ENCODE results near the gene C2orf92. TPM values are rescaled to one million over a fixed set of nuclear protein-coding genes. Genes with fewer than 3 reads are reported as not detected.

C2orf92 gene
- total RNA-seq, 1 donor from 2014 or later: 1.3 TPM

- H3K4me3 ChIP-seq (ENCODE audit: low read depth, low read length): no peak overlapping the region
- no peak for TF ChIP-seq CTCF (conservative IDR thresholded peaks at IDR 0.05; ENCODE audit: low read depth, low read length)
- DNase-seq (ENCODE audit: low read depth): no peak
These were observed 57.0 kb downstream of the C2orf92 start for GRCh38 chr2:97726261-97727064.

- DNase-seq (ENCODE audit: low read depth): no peak
- no peak for TF ChIP-seq CTCF (conservative IDR thresholded peaks at IDR 0.05; ENCODE audit: low read depth, low read length)
- H3K4me3 ChIP-seq (ENCODE audit: low read depth, low read length): no peak overlapping the region
These were observed 57.8 kb downstream of the C2orf92 start for GRCh38 chr2:97727296-97727695.

GRCh38 chr2:97728091-97728731, 58.7 kb downstream of the C2orf92 start:
- TF ChIP-seq CTCF (conservative IDR thresholded peaks at IDR 0.05; ENCODE audit: low read depth, low read length): no peak
- DNase-seq (ENCODE audit: low read depth): no peak

GRCh38 chr2:97730245-97730644, 60.7 kb downstream of the C2orf92 start:
- H3K4me3 ChIP-seq (ENCODE audit: low read depth, low read length): no peak overlapping the region
- TF ChIP-seq CTCF (conservative IDR thresholded peaks at IDR 0.05; ENCODE audit: low read depth, low read length): no peak
- DNase-seq (ENCODE audit: low read depth): peak; percentile 12

More at GRCh38 chr2:97728091-97728731, 58.7 kb downstream of the C2orf92 start:
- no peak overlapping the region for H3K4me3 ChIP-seq (ENCODE audit: low read depth, low read length)

GRCh38 chr2:97731274-97732020, 61.9 kb downstream of the C2orf92 start:
- DNase-seq (ENCODE audit: low read depth): no peak
- H3K4me3 ChIP-seq (ENCODE audit: low read depth, low read length): no peak overlapping the region
- no peak for TF ChIP-seq CTCF (conservative IDR thresholded peaks at IDR 0.05; ENCODE audit: low read depth, low read length)

GRCh38 chr2:97732436-97733340, 63.2 kb downstream of the C2orf92 start:
- TF ChIP-seq CTCF (conservative IDR thresholded peaks at IDR 0.05; ENCODE audit: low read depth, low read length): no peak
- DNase-seq (ENCODE audit: low read depth): no peak
- no peak overlapping the region for H3K4me3 ChIP-seq (ENCODE audit: low read depth, low read length)

All from epithelial cell of proximal tubule (primary cell).